Large intestine (tissue), 3 donors: ENCODE data around the gene CALY. TPM values are rescaled to one million over a fixed set of nuclear protein-coding genes. Genes with fewer than 3 reads are reported as not detected.

Experiments
- DNase-seq, 2 donors: peaks; one replicate each; pipeline versions ENCODE4 v3.0.0 to v3.0.0-alpha.2; 2013
- H3K27ac ChIP-seq: one replicate; pipeline ENCODE4 v1.5.1; 2013; ENCODE audit warnings: low read length
- H3K27me3 ChIP-seq: 2 replicates; pipeline ENCODE4 v1.6.1; 2013; ENCODE audit warnings: low read length; ENCODE audit not compliant: control insufficient read depth, insufficient read depth
- H3K36me3 ChIP-seq: 2 replicates; pipeline ENCODE4 v1.6.1; 2013; ENCODE audit warnings: low read length; ENCODE audit not compliant: control insufficient read depth, insufficient read depth
- H3K4me1 ChIP-seq: one replicate; pipeline ENCODE4 v1.6.1; 2013; ENCODE audit warnings: low read length; ENCODE audit not compliant: control insufficient read depth, insufficient read depth
- H3K4me3 ChIP-seq: one replicate; pipeline ENCODE4 v1.5.1; 2013; ENCODE audit warnings: low read length
- H3K9me3 ChIP-seq: one replicate; pipeline ENCODE4 v1.6.1; 2013; ENCODE audit warnings: mild to moderate bottlenecking, low read depth, low read length, moderate library complexity; ENCODE audit not compliant: control insufficient read depth
- WGBS: methylation state at CpG from one replicate; pipeline ENCODE4 v1.1.5; 2013; ENCODE audit warnings: low lambda C conversion rate; ENCODE audit not compliant: insufficient coverage; 5-methylcytosine and 5-hydroxymethylcytosine counted together
- polyA plus RNA-seq: library from polyadenylated mRNA; unstranded; fragments of 120-200 nt; gene quantifications from one replicate; pipeline ENCODE4 v1.2.1, GENCODE V29; 2013

Gene CALY
- polyA plus RNA-seq, 1 donor = 6.8 TPM

DNA sequence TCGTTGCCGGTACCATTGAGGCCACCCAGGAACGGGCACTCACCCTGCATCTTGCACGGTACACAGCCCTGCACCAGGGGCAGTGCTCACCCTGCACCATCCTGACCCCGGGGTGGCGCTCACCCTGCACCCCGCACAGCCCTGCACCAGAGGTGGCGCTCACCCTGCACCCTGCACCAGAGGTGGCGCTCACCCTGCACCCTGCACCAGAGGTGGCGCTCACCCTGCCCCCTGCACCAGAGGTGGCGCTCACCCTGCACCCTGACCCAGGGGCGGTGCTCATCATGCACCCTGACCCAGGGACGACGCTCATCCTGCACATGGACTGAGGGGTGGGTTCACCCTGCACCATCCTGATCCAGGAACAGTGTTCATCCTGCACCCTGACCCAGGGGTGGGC, 34.5 kb downstream of the CALY start:
- WGBS = no CpG with 5 or more reads among the region's 14 CpGs
- no peak overlapping the region for H3K4me3 ChIP-seq
- H3K9me3 ChIP-seq = no peaks in the 10 kb centered on the region
- H3K27me3 ChIP-seq = no peaks in the 10 kb centered on the region
- peaks cover 47% of the 10 kb centered on the region for H3K36me3 ChIP-seq
- H3K4me1 ChIP-seq = peaks cover 5% of the 10 kb centered on the region
- H3K27ac ChIP-seq = no peak overlapping the region
- no peak for DNase-seq

- no peak overlapping the region for H3K27ac ChIP-seq
- peaks cover 67% of the 10 kb centered on the region for H3K36me3 ChIP-seq
- H3K27me3 ChIP-seq = no peaks in the 10 kb centered on the region
- no peaks in the 10 kb centered on the region for H3K4me1 ChIP-seq
- no peaks in the 10 kb centered on the region for H3K9me3 ChIP-seq
- no peak overlapping the region for H3K4me3 ChIP-seq
- no peak for DNase-seq
- WGBS = 100% methylated on average over 2 of the region's 14 CpGs
These were observed 37.0 kb downstream of the CALY start for GRCh38 chr10:133299738-133300137.

GRCh38 chr10:133299224-133299623, 37.5 kb downstream of the CALY start:
- no peak overlapping the region for H3K4me3 ChIP-seq
- H3K36me3 ChIP-seq = peaks cover 72% of the 10 kb centered on the region
- H3K27ac ChIP-seq = no peak overlapping the region
- no peak for DNase-seq
- no peaks in the 10 kb centered on the region for H3K4me1 ChIP-seq
- no CpG with 5 or more reads among the region's 10 CpGs for WGBS
- no peaks in the 10 kb centered on the region for H3K9me3 ChIP-seq
- H3K27me3 ChIP-seq = no peaks in the 10 kb centered on the region

DNA sequence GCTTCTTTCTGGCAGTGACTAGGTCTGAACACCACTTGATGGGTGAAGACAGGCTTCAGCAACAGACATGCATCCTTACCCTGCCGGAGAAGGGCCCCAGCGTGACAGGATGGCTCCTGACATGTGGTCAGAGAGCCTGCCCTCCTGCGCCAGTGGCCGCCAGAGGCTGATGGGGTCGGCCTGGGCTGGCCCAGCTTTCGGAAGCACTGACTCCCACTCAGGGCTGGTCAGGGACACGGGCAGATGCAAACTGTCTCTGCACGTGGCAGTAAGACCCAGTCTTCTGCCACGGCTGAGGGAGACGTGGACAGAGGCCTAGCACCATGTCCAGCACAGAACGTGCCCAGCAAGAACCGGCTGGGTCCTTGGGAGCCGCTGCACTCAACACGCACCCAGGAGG, 38.2 kb downstream of the CALY start:
- no peak overlapping the region for H3K27ac ChIP-seq
- H3K27me3 ChIP-seq = no peaks in the 10 kb centered on the region
- no peak overlapping the region for H3K4me3 ChIP-seq
- peaks cover 77% of the 10 kb centered on the region for H3K36me3 ChIP-seq
- no peak for DNase-seq
- no peaks in the 10 kb centered on the region for H3K9me3 ChIP-seq
- WGBS = no CpG with 5 or more reads among the region's 14 CpGs
- H3K4me1 ChIP-seq = no peaks in the 10 kb centered on the region

- no peaks in the 10 kb centered on the region for H3K27me3 ChIP-seq
- no peak for DNase-seq
- H3K9me3 ChIP-seq = no peaks in the 10 kb centered on the region
- no peaks in the 10 kb centered on the region for H3K4me1 ChIP-seq
- no peak overlapping the region for H3K27ac ChIP-seq
- H3K36me3 ChIP-seq = peaks cover 81% of the 10 kb centered on the region
- WGBS = no CpG with 5 or more reads among the region's 10 CpGs
- no peak overlapping the region for H3K4me3 ChIP-seq
These were observed 39.2 kb downstream of the CALY start for GRCh38 chr10:133297504-133297903.

DNA sequence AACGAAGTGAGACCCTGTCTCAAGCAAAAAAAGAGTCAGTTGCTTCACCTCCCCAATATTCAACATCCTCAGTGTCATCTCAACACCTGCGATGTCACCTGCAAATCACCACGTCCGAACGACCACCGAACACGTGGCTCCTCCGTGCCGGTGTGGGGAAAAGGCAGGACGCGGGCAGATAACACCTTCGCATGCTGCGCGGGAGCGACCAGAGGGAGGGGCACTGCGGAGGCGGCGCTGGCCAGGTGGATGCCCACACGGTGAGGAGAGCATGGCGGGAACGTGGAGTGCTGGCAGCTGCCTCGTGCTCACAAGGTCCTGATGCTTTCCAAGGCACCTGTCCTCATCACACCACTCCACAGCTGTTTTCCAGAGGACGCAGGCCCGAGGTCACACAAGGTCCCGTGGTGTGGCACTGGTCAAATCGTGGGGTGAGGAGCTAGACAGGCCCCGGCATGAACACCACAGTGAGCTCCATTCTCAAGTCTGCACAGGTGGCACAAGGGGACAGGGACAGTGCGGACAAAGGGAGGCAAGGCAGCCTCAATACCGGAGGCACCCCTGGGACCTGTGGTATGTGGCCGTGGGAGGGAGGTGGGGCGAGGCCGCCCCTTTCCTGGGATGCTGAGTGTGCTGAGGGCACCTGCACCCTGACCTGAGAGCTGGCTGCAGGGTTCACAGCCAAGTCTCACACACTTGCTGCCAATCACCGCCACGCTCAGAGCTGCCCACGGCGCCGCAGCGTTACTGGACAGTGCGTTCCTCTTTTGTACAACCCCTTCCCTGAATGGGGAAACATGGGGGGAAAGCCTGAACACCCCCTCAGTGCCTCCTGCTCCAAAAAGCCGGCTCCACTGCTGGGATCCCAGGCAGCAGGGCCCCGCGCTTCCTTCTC, 41.0 kb downstream of the CALY start:
- H3K27ac ChIP-seq = no peak overlapping the region
- H3K9me3 ChIP-seq = no peaks in the 10 kb centered on the region
- no peaks in the 10 kb centered on the region for H3K4me1 ChIP-seq
- no CpG with 5 or more reads among the region's 42 CpGs for whole genome bisulfite sequencing
- no peak overlapping the region for H3K4me3 ChIP-seq
- H3K27me3 ChIP-seq = no peaks in the 10 kb centered on the region
- no peak for DNase-seq
- peaks cover 77% of the 10 kb centered on the region for H3K36me3 ChIP-seq

GRCh38 chr10:133294189-133294588, 42.5 kb downstream of the CALY start:
- Histone ChIP-seq H3K27me3 (no peaks in the 10 kb centered on the region), H3K36me3 (peaks cover 82% of the 10 kb centered on the region), H3K4me3 (no peak overlapping the region), H3K9me3 (no peaks in the 10 kb centered on the region), H3K27ac (no peak overlapping the region), H3K4me1 (no peaks in the 10 kb centered on the region)
- 100% methylated on average over 1 of the region's 15 CpGs for WGBS
- no peak for DNase-seq

DNA sequence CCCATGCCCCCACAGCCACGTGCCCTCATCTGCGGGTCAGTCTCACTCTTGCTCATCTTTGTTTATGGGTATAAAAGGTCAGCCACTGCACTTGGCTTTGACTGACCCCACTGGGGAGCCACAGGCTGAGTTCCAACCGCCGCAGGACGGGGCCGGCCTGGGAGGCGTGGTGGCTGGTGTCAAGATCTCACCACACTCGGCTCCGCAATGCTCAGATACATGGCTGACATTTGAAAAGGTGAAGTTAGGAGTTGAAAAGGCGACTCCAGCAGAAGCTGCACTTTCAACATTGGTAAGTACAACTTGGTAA, 42.9 kb downstream of the CALY start:
- no peak for DNase-seq
- Histone ChIP-seq H3K27me3 (no peaks in the 10 kb centered on the region), H3K9me3 (no peaks in the 10 kb centered on the region), H3K27ac (no peak overlapping the region), H3K4me3 (no peak overlapping the region), H3K4me1 (no peaks in the 10 kb centered on the region), H3K36me3 (peaks cover 82% of the 10 kb centered on the region)
- WGBS = no CpG with 5 or more reads among the region's 10 CpGs

GRCh38 chr10:133292919-133293809, 43.5 kb downstream of the CALY start:
- H3K4me1 ChIP-seq = no peaks in the 10 kb centered on the region
- no peaks in the 10 kb centered on the region for H3K9me3 ChIP-seq
- no CpG with 5 or more reads among the region's 38 CpGs for WGBS
- H3K27ac ChIP-seq = no peak overlapping the region
- no peak overlapping the region for H3K4me3 ChIP-seq
- H3K36me3 ChIP-seq = peaks cover 82% of the 10 kb centered on the region
- DNase-seq = no peak
- no peaks in the 10 kb centered on the region for H3K27me3 ChIP-seq

GRCh38 chr10:133289761-133290160, 46.9 kb downstream of the CALY start:
- H3K9me3 ChIP-seq = no peaks in the 10 kb centered on the region
- no peaks in the 10 kb centered on the region for H3K4me1 ChIP-seq
- DNase-seq = no peak
- H3K36me3 ChIP-seq = peaks cover 76% of the 10 kb centered on the region
- no peak overlapping the region for H3K27ac ChIP-seq
- H3K4me3 ChIP-seq = no peak overlapping the region
- no peaks in the 10 kb centered on the region for H3K27me3 ChIP-seq
- WGBS = no CpG with 5 or more reads among the region's 24 CpGs
